Adrenal gland (tissue), 12 donors: Measurements from ENCODE around the gene TCF15. TPM values are rescaled to one million over a fixed set of nuclear protein-coding genes. Genes with fewer than 3 reads are reported as not detected.

Experiments
- DNase-seq, 7 donors: peaks; one replicate each; pipeline ENCODE4 v3.0.0-alpha.2; 2019 to 2020
- H3K27ac ChIP-seq, 5 donors: fragments of 200-600 bp; sonication (generic) in 4 of 5; 1 replicate in 3 of 5; 2 replicates in 2 of 5; pipeline versions ENCODE4 v1.5.1 to v1.8.0; 2016 to 2020; ENCODE audit warnings: mild to moderate bottlenecking in 1 of 5
- H3K27me3 ChIP-seq: fragments of 200-600 bp; 2 replicates; pipeline ENCODE4 v1.8.0; 2021
- H3K36me3 ChIP-seq, 2 donors: fragments of 200-600 bp; replicated peaks in 1 of 2; 1 replicate in 1 of 2; 2 replicates in 1 of 2; pipeline versions ENCODE4 v1.5.1 to v1.8.0; 2018 to 2022
- H3K4me1 ChIP-seq, 2 donors: fragments of 200-600 bp; replicated peaks in 1 of 2; 1 replicate in 1 of 2; 2 replicates in 1 of 2; pipeline versions ENCODE4 v1.5.1 to v1.8.0; 2018 to 2021
- H3K4me3 ChIP-seq, 4 donors: fragments of 200-600 bp; sonication (generic) in 3 of 4; one replicate each; pipeline ENCODE4 v1.5.1; 2016 to 2018
- H3K9me3 ChIP-seq, 3 donors: fragments of 200-600 bp; sonication (generic) in 1 of 3; replicated peaks in 1 of 3; 1 replicate in 2 of 3; 2 replicates in 1 of 3; pipeline versions ENCODE4 v1.5.1 to v1.8.0; 2016 to 2021
- POLR2A ChIP-seq, 2 donors: fragments of 450-650 bp; IDR thresholded peaks; one replicate each; pipeline ENCODE4 v1.6.1; 2017; ENCODE audit warnings: antibody characterized with exemption in 2 of 2, mild to moderate bottlenecking in 2 of 2, moderate library complexity in 1 of 2
- WGBS, 4 donors: extraction: QIAGEN DNeasy Blood & Tissue Kit in 2 of 4; methylation state at CpG; one replicate each; pipeline versions ENCODE4 v1.1.5 to v1.1.7; 2013 to 2017; 5-methylcytosine and 5-hydroxymethylcytosine counted together
- intact Hi-C, 2 donors: fragments of 100-400 bp; cut with DNase I; formaldehyde crosslinking; loops; one replicate each; pipeline versions ENCODE4 v1.14.1 to v1.15.0; 2022 to 2023
- polyA plus RNA-seq, 3 donors: library from polyadenylated mRNA; stranded (reverse); fragments of 200-250 nt in 2 of 3; fragments of 350-450 nt in 1 of 3; fragmentation: Illumina TruSeq in 1 of 3; extraction: RNeasy Lipid Tissue Mini Kit (QIAGEN cat#74804) in 1 of 3; gene quantifications; one replicate each; pipeline ENCODE4 v1.2.3, GENCODE V29; 2013 to 2014
- total RNA-seq, 9 donors: library from RNA; depleted of rRNA in 4 of 9; stranded (reverse); fragments of >200 nt in 4 of 9; fragments of 120-200 nt in 1 of 9; fragmentation: NEBNext Ultra II Directional in 1 of 9; extraction: Animal tissue kit (Norgen Biotek cat#: 25700) in 1 of 9; gene quantifications; one replicate each; pipeline versions ENCODE4 v1.1.0 to v1.2.4, GENCODE V29; 2013 to 2023
- TF ChIP-seq, protein P1 (sequence below), 6 experiments: fragments of 450-650 bp in 4 of 6; fragments of 200-600 bp in 2 of 6; sonication (generic) in 1 of 6; IDR thresholded peaks; 1 replicate in 5 of 6; 2 replicates in 1 of 6; pipeline versions ENCODE4 v1.5.1 to v1.8.0; 2016 to 2021; ENCODE audit warnings: antibody characterized with exemption in 6 of 6, mild to moderate bottlenecking in 2 of 6, moderate library complexity in 1 of 6
- donor health status: healthy with polysubstance abuse.
- donor health status: Bipolar disorder and iron deficiency.
- donor health status: DM: yes; HTN: yes; CAD: no.
- donor health status: DM: no; HTN: no; CAD: no.
- donor health status: DM: no; HTN: no; CAD: no.
- donor health status: DM: yes; HTN: yes; CAD: no.

TCF15 gene
- total and polyA plus RNA-seq, 12 donors = 0.31 to 3.0 (median 0.96) TPM

- H3K9me3 ChIP-seq = no peaks in the 10 kb centered on the region
- H3K4me1 ChIP-seq = no peaks in the 10 kb centered on the region
- no peak overlapping the region for H3K4me3 ChIP-seq
- H3K27ac ChIP-seq = no peak overlapping the region
- TF ChIP-seq, protein P1, sequence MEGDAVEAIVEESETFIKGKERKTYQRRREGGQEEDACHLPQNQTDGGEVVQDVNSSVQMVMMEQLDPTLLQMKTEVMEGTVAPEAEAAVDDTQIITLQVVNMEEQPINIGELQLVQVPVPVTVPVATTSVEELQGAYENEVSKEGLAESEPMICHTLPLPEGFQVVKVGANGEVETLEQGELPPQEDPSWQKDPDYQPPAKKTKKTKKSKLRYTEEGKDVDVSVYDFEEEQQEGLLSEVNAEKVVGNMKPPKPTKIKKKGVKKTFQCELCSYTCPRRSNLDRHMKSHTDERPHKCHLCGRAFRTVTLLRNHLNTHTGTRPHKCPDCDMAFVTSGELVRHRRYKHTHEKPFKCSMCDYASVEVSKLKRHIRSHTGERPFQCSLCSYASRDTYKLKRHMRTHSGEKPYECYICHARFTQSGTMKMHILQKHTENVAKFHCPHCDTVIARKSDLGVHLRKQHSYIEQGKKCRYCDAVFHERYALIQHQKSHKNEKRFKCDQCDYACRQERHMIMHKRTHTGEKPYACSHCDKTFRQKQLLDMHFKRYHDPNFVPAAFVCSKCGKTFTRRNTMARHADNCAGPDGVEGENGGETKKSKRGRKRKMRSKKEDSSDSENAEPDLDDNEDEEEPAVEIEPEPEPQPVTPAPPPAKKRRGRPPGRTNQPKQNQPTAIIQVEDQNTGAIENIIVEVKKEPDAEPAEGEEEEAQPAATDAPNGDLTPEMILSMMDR (IDR thresholded peaks at IDR 0.05) = no peak
- no peak for TF ChIP-seq POLR2A (IDR thresholded peaks at IDR 0.05)
- WGBS, 4 donors = 66 to 78% (median 73%) methylated on average over 4 of the region's 4 CpGs
- intact Hi-C loops = no loop called here
- no peak for DNase-seq
- H3K27me3 ChIP-seq = peaks cover 8% of the 10 kb centered on the region
- no peaks in the 10 kb centered on the region for H3K36me3 ChIP-seq
Observed at GRCh38 chr20:617934-618690, 8.0 kb upstream of the TCF15 start.

DNA sequence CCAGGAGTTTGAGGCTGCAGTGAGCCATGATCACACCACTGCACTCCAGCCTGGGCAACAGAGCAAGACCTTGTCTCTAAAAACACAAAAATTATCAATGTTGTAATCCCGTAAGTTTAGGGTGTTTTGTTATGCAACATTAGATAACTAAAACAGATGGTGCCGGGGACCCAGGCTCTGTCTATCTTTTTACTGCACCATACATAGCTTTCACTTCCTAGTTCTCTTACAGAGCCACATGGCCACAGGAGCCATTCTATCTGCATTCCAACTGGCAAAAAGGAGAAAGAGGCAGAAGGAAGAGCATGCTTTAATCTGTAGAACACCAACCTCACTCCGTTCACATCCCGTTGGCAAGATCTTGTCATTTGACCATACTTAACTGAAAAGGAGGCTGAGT lies 5.4 kb upstream of the TCF15 start:
- 68 to 78% (median 75%) methylated on average over 4 of the region's 4 CpGs for WGBS, 4 donors
- TF ChIP-seq, protein P1 (IDR thresholded peaks at IDR 0.05) = no peak
- no peak for TF ChIP-seq POLR2A (IDR thresholded peaks at IDR 0.05)
- H3K27me3 ChIP-seq = peaks cover 22% of the 10 kb centered on the region
- H3K9me3 ChIP-seq = no peaks in the 10 kb centered on the region
- DNase-seq = no peak
- no peak overlapping the region for H3K27ac ChIP-seq
- intact Hi-C loops = no loop called here
- no peaks in the 10 kb centered on the region for H3K4me1 ChIP-seq
- H3K4me3 ChIP-seq = no peak overlapping the region
- H3K36me3 ChIP-seq = no peaks in the 10 kb centered on the region

DNA sequence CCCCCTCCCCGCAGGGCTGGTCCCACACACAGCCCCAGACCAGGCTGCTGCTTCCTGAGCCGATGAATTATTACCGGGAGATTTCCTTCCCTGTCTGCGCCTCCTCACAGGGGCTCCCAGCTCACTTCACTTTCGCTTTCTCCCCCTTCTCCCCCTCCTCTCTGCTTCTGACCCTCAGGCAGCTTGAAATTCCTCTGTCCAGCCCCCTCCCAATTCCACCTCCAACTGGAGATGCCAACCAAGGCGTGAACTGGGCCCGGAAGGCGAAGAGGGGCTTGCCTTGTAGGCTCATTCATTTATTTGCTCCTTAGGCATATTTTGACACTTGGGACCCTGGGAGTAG lies 1.7 kb upstream of the TCF15 start:
- TF ChIP-seq POLR2A (IDR thresholded peaks at IDR 0.05) = no peak
- TF ChIP-seq, protein P1 (IDR thresholded peaks at IDR 0.05) = no peak
- no peak overlapping the region for H3K4me3 ChIP-seq
- peaks cover 41% of the 10 kb centered on the region for H3K27me3 ChIP-seq
- peak overlapping the region in 1 of 5 donors; percentile 25 for H3K27ac ChIP-seq
- 24 to 50% (median 31%) methylated on average over 5 to 8 of the region's 8 CpGs for WGBS, 4 donors
- intact Hi-C loops = no loop called here
- no peaks in the 10 kb centered on the region for H3K4me1 ChIP-seq
- no peaks in the 10 kb centered on the region for H3K36me3 ChIP-seq
- no peaks in the 10 kb centered on the region for H3K9me3 ChIP-seq
- peak in 3 of 7 donors; percentile 13 to 53 (median 32) for DNase-seq

DNA sequence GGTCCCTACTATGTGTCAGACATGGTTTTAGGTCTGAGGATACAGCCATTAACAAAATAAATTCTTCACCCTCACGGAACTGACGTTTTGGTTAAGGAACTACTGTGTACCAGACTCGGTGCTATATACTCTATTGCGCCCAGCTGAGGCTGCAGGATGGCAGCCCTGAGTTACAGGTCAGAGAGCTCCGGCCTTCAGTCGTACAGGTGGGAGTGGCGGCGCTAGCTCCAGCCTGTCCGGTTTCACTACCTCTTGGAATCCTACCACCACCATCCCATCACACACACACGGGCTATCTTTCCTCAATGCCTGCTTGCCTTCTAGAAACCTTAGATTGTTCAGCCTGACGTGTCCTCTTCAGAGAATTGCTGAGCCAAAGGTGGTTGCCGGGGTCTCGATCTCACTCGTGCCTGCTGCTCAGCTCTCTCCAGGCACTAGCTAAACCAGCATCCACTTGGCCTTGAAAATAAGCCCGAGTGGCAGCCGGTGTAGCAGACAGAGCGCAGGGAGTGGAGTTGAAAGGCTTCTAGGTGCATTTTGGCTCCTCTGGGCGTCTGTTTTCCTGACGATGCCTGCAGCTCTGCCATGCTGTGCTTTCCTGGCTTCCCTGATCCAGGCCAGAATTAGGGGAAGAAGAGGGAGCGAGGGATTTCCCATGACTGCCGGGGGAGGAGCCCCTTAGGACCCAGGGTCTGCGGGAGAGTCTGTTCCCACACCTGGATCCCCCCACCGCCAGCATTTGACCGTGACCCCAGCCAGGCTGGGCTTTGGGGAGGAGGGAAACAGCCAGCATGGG lies 1.1 kb upstream of the TCF15 start:
- intact Hi-C loops = no loop called here
- no peak overlapping the region for H3K4me3 ChIP-seq
- TF ChIP-seq, protein P1 (IDR thresholded peaks at IDR 0.05) = no peak
- no peak for TF ChIP-seq POLR2A (IDR thresholded peaks at IDR 0.05)
- no peaks in the 10 kb centered on the region for H3K36me3 ChIP-seq
- WGBS, 4 donors = 29 to 38% (median 35%) methylated on average over 17 to 24 of the region's 24 CpGs
- peaks cover 36% of the 10 kb centered on the region for H3K27me3 ChIP-seq
- DNase-seq = no peak
- H3K4me1 ChIP-seq = no peaks in the 10 kb centered on the region
- no peaks in the 10 kb centered on the region for H3K9me3 ChIP-seq
- H3K27ac ChIP-seq = peak overlapping the region in 1 of 5 donors; percentile 25
